H1 (cell line): ENCODE data around the gene KCNQ1OT1. TPM values are rescaled to one million over a fixed set of nuclear protein-coding genes. Genes with fewer than 3 reads are reported as not detected.

Experiments used
- CTCF ChIA-PET: fragments of 300-600 bp; sonication (Branson Sonifier 250); formaldehyde crosslinking; loops from one replicate; lab custom pipeline; 2021; ENCODE audit not compliant: partially characterized antibody; lab: Charles Lee
- POLR2A ChIA-PET: fragments of 300-600 bp; sonication (Branson Sonifier 250); formaldehyde crosslinking; loops from one replicate; lab custom pipeline; 2021; ENCODE audit warnings: inconsistent platforms; ENCODE audit not compliant: partially characterized antibody; lab: Charles Lee
- DNase-seq, 2 experiments: peaks; one replicate each; pipeline versions ENCODE4 v3.0.0 to v3.0.0-alpha.2; 2010 to 2022; ENCODE audit warnings: low spot score in 2 of 2, low read depth in 1 of 2, mixed read lengths in 1 of 2
- FAIRE-seq: peaks from 2 replicates; lab custom pipeline; 2011; peaks lifted over from hg19 to GRCh38; lab: Jason Lieb, UNC
- H2AFZ ChIP-seq: 2 replicates; pipeline ENCODE4 v1.8.1; 2012; ENCODE audit warnings: low read length, inconsistent platforms
- H2AK5ac ChIP-seq: 2 replicates; pipeline ENCODE4 v1.6.1; 2013; ENCODE audit warnings: low read depth, low read length
- H2BK120ac ChIP-seq: replicated peaks from 2 replicates; pipeline ENCODE3; 2013; ENCODE audit warnings: low read depth, low read length, inconsistent platforms
- H2BK12ac ChIP-seq: 2 replicates; pipeline ENCODE4 v1.6.1; 2013; ENCODE audit warnings: low read depth, low read length
- H2BK15ac ChIP-seq: 2 replicates; pipeline ENCODE4 v1.6.1; 2013; ENCODE audit warnings: low read length
- H2BK20ac ChIP-seq: 2 replicates; pipeline ENCODE4 v1.6.1; 2013; ENCODE audit warnings: low read length
- H2BK5ac ChIP-seq: 2 replicates; pipeline ENCODE4 v1.6.1; 2013; ENCODE audit warnings: low read depth, low read length
- H3K14ac ChIP-seq: 2 replicates; pipeline ENCODE4 v1.6.1; 2013; ENCODE audit warnings: inconsistent platforms; ENCODE audit not compliant: insufficient read length
- H3K18ac ChIP-seq: 2 replicates; pipeline ENCODE4 v1.6.1; 2013; ENCODE audit warnings: low read length; ENCODE audit errors: extremely low read depth
- H3K23ac ChIP-seq: 2 replicates; pipeline ENCODE4 v1.6.1; 2013; ENCODE audit warnings: inconsistent platforms; ENCODE audit not compliant: insufficient read length
- H3K23me2 ChIP-seq: 2 replicates; pipeline ENCODE4 v1.6.1; 2013; ENCODE audit warnings: low read depth, low read length
- H3K27ac ChIP-seq: 2 replicates; pipeline ENCODE4 v1.6.1; 2011; ENCODE audit warnings: low read depth, low read length, inconsistent platforms
- H3K27me3 ChIP-seq, 4 experiments: replicated peaks in 1 of 4; 1 replicate in 1 of 4; 2 replicates in 3 of 4; pipeline versions ENCODE4 v1.6.1 to v1.8.1; 2011 to 2013; ENCODE audit warnings: low read length in 3 of 4, mild to moderate bottlenecking in 3 of 4, inconsistent platforms in 2 of 4, mixed read lengths in 2 of 4, moderate library complexity in 1 of 4; ENCODE audit not compliant: control insufficient read depth in 3 of 4, insufficient read depth in 3 of 4; ENCODE audit errors: extremely low read depth in 1 of 4
- H3K36me3 ChIP-seq, 4 experiments: 2 replicates each; pipeline versions ENCODE4 v1.6.1 to v1.8.1; 2011 to 2013; ENCODE audit warnings: mild to moderate bottlenecking in 4 of 4, low read length in 3 of 4, moderate library complexity in 2 of 4, control low read depth in 1 of 4, inconsistent platforms in 1 of 4; ENCODE audit not compliant: insufficient read depth in 4 of 4, control insufficient read depth in 2 of 4
- H3K4ac ChIP-seq: replicated peaks from 2 replicates; pipeline ENCODE3; 2013; ENCODE audit warnings: low read length, low read depth, mixed read lengths, inconsistent platforms; ENCODE audit not compliant: insufficient read length
- H3K4me1 ChIP-seq, 4 experiments: replicated peaks in 1 of 4; 1 replicate in 1 of 4; 2 replicates in 3 of 4; pipeline versions ENCODE4 v1.6.1 to v1.8.1; 2011 to 2013; ENCODE audit warnings: low read length in 3 of 4, inconsistent platforms in 2 of 4, mixed read lengths in 1 of 4; ENCODE audit not compliant: insufficient read depth in 4 of 4, control insufficient read depth in 3 of 4
- H3K4me2 ChIP-seq, 2 experiments: 2 replicates each; pipeline versions ENCODE4 v1.6.1 to v1.8.1; 2011 to 2013; ENCODE audit warnings: low read depth in 2 of 2, low read length in 2 of 2, control low read depth in 1 of 2, inconsistent platforms in 1 of 2, mild to moderate bottlenecking in 1 of 2; ENCODE audit not compliant: insufficient read depth in 1 of 2
- H3K4me3 ChIP-seq, 4 experiments: fragments of 200-600, 300-600 bp in 1 of 4; sonication (generic), shearing (Covaris generic), sonication (Bioruptor Twin) in 1 of 4; 2 replicates each; pipeline versions ENCODE4 v1.5.1 to v1.8.1; 2011 to 2016; ENCODE audit warnings: low read length in 4 of 4, low read depth in 3 of 4, control low read depth in 2 of 4, inconsistent platforms in 2 of 4, mild to moderate bottlenecking in 2 of 4, mixed read lengths in 1 of 4, moderate library complexity in 1 of 4; ENCODE audit not compliant: insufficient read depth in 2 of 4; ENCODE audit errors: extremely low read depth in 1 of 4
- H3K56ac ChIP-seq: replicated peaks from 2 replicates; pipeline ENCODE3; 2013; ENCODE audit warnings: low read depth, mild to moderate bottlenecking, mixed read lengths, low read length, inconsistent platforms; ENCODE audit not compliant: insufficient read length
- H3K79me1 ChIP-seq: 2 replicates; pipeline ENCODE4 v1.6.1; 2013; ENCODE audit warnings: low read depth, low read length, control low read depth
- H3K79me2 ChIP-seq, 2 experiments: 2 replicates each; pipeline versions ENCODE4 v1.6.1 to v1.8.1; 2012 to 2013; ENCODE audit warnings: low read length in 2 of 2, mild to moderate bottlenecking in 2 of 2, inconsistent platforms in 1 of 2; ENCODE audit not compliant: insufficient read depth in 2 of 2, control insufficient read depth in 1 of 2
- H3K9ac ChIP-seq, 4 experiments: replicated peaks in 1 of 4; 1 replicate in 1 of 4; 2 replicates in 3 of 4; pipeline versions ENCODE4 v1.6.1 to v1.8.1; 2011 to 2013; ENCODE audit warnings: low read depth in 3 of 4, low read length in 3 of 4, control low read depth in 2 of 4, mild to moderate bottlenecking in 2 of 4, moderate library complexity in 2 of 4, inconsistent platforms in 1 of 4; ENCODE audit errors: extremely low read depth in 1 of 4
- H3K9me3 ChIP-seq, 2 experiments: 2 replicates each; pipeline versions ENCODE4 v1.6.1 to v1.8.1; 2012 to 2013; ENCODE audit warnings: mild to moderate bottlenecking in 2 of 2, moderate library complexity in 2 of 2, control low read depth in 1 of 2, inconsistent platforms in 1 of 2, low read depth in 1 of 2, low read length in 1 of 2, mixed read lengths in 1 of 2; ENCODE audit not compliant: insufficient read depth in 2 of 2
- H4K20me1 ChIP-seq, 2 experiments: replicated peaks in 1 of 2; 2 replicates each; pipeline versions ENCODE3 to v1.8.1; 2011 to 2013; ENCODE audit warnings: inconsistent platforms in 2 of 2, low read length in 2 of 2, mild to moderate bottlenecking in 1 of 2; ENCODE audit not compliant: insufficient read depth in 2 of 2, control insufficient read depth in 1 of 2
- H4K5ac ChIP-seq: 2 replicates; pipeline ENCODE4 v1.6.1; 2013; ENCODE audit warnings: low read length, low read depth, mixed read lengths, inconsistent platforms; ENCODE audit not compliant: insufficient read length
- H4K8ac ChIP-seq: 2 replicates; pipeline ENCODE4 v1.8.0; 2013; ENCODE audit warnings: mild to moderate bottlenecking, moderate library complexity, low read length, inconsistent platforms; ENCODE audit not compliant: insufficient read depth; ENCODE audit errors: extremely low read depth
- H4K91ac ChIP-seq: replicated peaks from 2 replicates; pipeline ENCODE3; 2013; ENCODE audit warnings: low read length, mixed read lengths, inconsistent platforms; ENCODE audit not compliant: insufficient read length
- CEBPB ChIP-seq: IDR thresholded peaks from 2 replicates; pipeline ENCODE4 v1.6.1; 2012; ENCODE audit warnings: low read depth, low read length
- JUN ChIP-seq: IDR thresholded peaks from 2 replicates; pipeline ENCODE4 v1.6.1; 2011; ENCODE audit warnings: low read depth, mild to moderate bottlenecking, improper control_type of control experiment, low read length
- RAD21 ChIP-seq, 2 experiments: IDR thresholded peaks in 1 of 2; conservative IDR thresholded peaks in 1 of 2; 2 replicates each; pipeline ENCODE4 v1.6.1; 2011; ENCODE audit warnings: low read depth in 2 of 2, low read length in 2 of 2, improper control_type of control experiment in 1 of 2, inconsistent platforms in 1 of 2, mild to moderate bottlenecking in 1 of 2, moderate library complexity in 1 of 2
- TCF12 ChIP-seq: IDR thresholded peaks from 2 replicates; pipeline ENCODE4 v1.6.1; 2011; ENCODE audit warnings: low read depth, mild to moderate bottlenecking, low read length
- WGBS, 2 experiments: shearing (Covaris generic) in 1 of 2; methylation state at CpG; one replicate each; pipeline versions ENCODE4 v1.1.6 to v1.1.7; 2013 to 2015; ENCODE audit warnings: low lambda C conversion rate in 2 of 2, mixed read lengths in 2 of 2, inconsistent platforms in 1 of 2, low coverage in 1 of 2, missing lambda C conversion rate in 1 of 2; ENCODE audit not compliant: insufficient replicate concordance in 2 of 2, insufficient coverage in 1 of 2, insufficient read length in 1 of 2; ENCODE audit errors: extremely low coverage in 1 of 2, missing lambda C conversion rate in 1 of 2; 5-methylcytosine and 5-hydroxymethylcytosine counted together
- polyA plus RNA-seq, 7 experiments: library from polyadenylated mRNA; depleted of rRNA in 3 of 7; stranded (reverse) in 5 of 7; unstranded in 2 of 7; fragments of >200 nt in 5 of 7; fragments of 200-250 nt in 2 of 7; gene quantifications; 1 replicate in 5 of 7; 2 replicates in 1 of 7; 4 replicates in 1 of 7; pipeline versions ENCODE4 v1.2.1 to v1.2.3, GENCODE V29; 2011 to 2013; ENCODE audit warnings: missing spikeins in 2 of 7, mixed read lengths in 2 of 7
- total RNA-seq: library from RNA; stranded (reverse); fragmentation: NEBNext Ultra II Directional; extraction: Animal tissue kit (Norgen Biotek cat#: 25700); gene quantifications from 2 replicates; pipeline ENCODE4 v1.2.1, GENCODE V29; 2021

Gene KCNQ1OT1
- total and polyA plus RNA-seq, 2 of the 8 experiments (the other 6 are each of a cell fraction or from before 2014, with no cell fraction given): 0.21 to 1.2 TPM

GRCh38 chr11:2645779-2646118 is 54.0 kb downstream of the KCNQ1OT1 start:
- Histone ChIP-seq H2BK5ac (no peak overlapping the region), H3K18ac (no peak overlapping the region), H2AK5ac (no peak overlapping the region), H4K5ac (no peak overlapping the region), H3K23ac (no peak overlapping the region), H2AFZ (no peak overlapping the region), H3K23me2 (no peaks in the 10 kb centered on the region), H3K36me3 (peaks cover 0 to 1% (median 0%) of the 10 kb centered on the region in 4 experiments; a peak in 3 of 8 replicates), H3K4me1 (no peaks in the 10 kb centered on the region), H3K27me3 (peaks cover 2 to 31% (median 17%) of the 10 kb centered on the region in 4 experiments), H3K4me3 (no peak overlapping the region), H4K91ac (no peak overlapping the region), H3K4me2 (no peak overlapping the region), H3K27ac (no peak overlapping the region), H2BK15ac (no peak overlapping the region), H2BK12ac (no peak overlapping the region), H3K79me1 (no peaks in the 10 kb centered on the region), H4K20me1 (no peaks in the 10 kb centered on the region), H3K9ac (no peak overlapping the region), H2BK20ac (no peak overlapping the region), H2BK120ac (no peak overlapping the region), H3K4ac (no peak overlapping the region), H3K56ac (no peak overlapping the region), H3K79me2 (no peaks in the 10 kb centered on the region), H3K9me3 (peaks cover 72 to 75% of the 10 kb centered on the region in 2 experiments), H3K14ac (no peak overlapping the region), H4K8ac (no peak overlapping the region)
- ChIA-PET POLR2A (no interaction called here), CTCF (interaction anchor here (1.3 to 1.6 kb wide), 2 partner anchors 27 to 242 kb away, joined by 3 to 4 read pairs; no protein-coding TSS in a partner anchor)
- DNase-seq (no peak), FAIRE-seq (no peak)
- no peak for TF ChIP-seq JUN
- TF ChIP-seq RAD21 (IDR thresholded peaks at IDR 0.05 in 1 of 2, conservative IDR thresholded peaks at IDR 0.05 in 1 of 2; ENCODE audit: low read depth in 2 of 2, low read length in 2 of 2): peak in 1 of 2 experiments; percentile 33; a peak in 1 of 4 replicates
- no peak for TF ChIP-seq TCF12
- TF ChIP-seq CEBPB: no peak
- WGBS, 2 experiments: 93% methylated on average over 1 of the region's 1 CpG; no CpG with 5 or more reads in 1 of the 2 experiments
